ENCODE data around the gene RNF212. TPM values are rescaled to one million over a fixed set of nuclear protein-coding genes. Genes with fewer than 3 reads are reported as not detected.

RNF212 gene
- total and polyA plus RNA-seq, 9 of the 15 experiments (the other 6 are each of a cell fraction or from before 2014, with no cell fraction given) = 0.04 TPM; not detected in 8

- TF ChIP-seq, protein P1, sequence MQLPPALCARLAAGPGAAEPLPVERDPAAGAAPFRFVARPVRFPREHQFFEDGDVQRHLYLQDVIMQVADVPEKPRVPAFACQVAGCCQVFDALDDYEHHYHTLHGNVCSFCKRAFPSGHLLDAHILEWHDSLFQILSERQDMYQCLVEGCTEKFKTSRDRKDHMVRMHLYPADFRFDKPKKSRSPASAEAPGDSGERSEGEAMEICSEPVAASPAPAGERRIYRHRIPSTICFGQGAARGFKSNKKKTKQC (CRISPR knock-in tag; IDR thresholded peaks at IDR 0.05) = peak; percentile 92; the same call in 1 of the 2 replicates
- TF ChIP-seq TOE1 (IDR thresholded peaks at IDR 0.05; ENCODE audit: borderline replicate concordance) (peak; percentile 77), TOE1 (CRISPR knock-in tag; IDR thresholded peaks at IDR 0.05; ENCODE audit: borderline replicate concordance, low read depth) (no peak), NFIC (IDR thresholded peaks at IDR 0.05) (peak; percentile 63), ZBTB7A (IDR thresholded peaks at IDR 0.05; ENCODE audit: borderline replicate concordance, control insufficient read depth, low read depth, low read length) (peak; percentile 100), ZBTB8A (IDR thresholded peaks at IDR 0.05; ENCODE audit: partially characterized antibody) (no peak), ARID3B (CRISPR knock-in tag; IDR thresholded peaks at IDR 0.05; ENCODE audit: borderline replicate concordance) (no peak), ZNF311 (CRISPR knock-in tag; IDR thresholded peaks at IDR 0.05) (peak; percentile 83), ATF7 (IDR thresholded peaks at IDR 0.05) (peak; percentile 98), SP1 (CRISPR knock-in tag; IDR thresholded peaks at IDR 0.05) (0 out of 2 replicates have a peak, but pooled peaks have one; percentile 37), RBFOX2 (IDR thresholded peaks at IDR 0.05; ENCODE audit: low read depth, low read length) (peak; percentile 85), KLF16 (IDR thresholded peaks at IDR 0.05) (0 out of 2 replicates have a peak, but pooled peaks have one; percentile 11), CBFA2T3 (IDR thresholded peaks at IDR 0.05) (peak; percentile 60)
- TF ChIP-seq, protein P2, sequence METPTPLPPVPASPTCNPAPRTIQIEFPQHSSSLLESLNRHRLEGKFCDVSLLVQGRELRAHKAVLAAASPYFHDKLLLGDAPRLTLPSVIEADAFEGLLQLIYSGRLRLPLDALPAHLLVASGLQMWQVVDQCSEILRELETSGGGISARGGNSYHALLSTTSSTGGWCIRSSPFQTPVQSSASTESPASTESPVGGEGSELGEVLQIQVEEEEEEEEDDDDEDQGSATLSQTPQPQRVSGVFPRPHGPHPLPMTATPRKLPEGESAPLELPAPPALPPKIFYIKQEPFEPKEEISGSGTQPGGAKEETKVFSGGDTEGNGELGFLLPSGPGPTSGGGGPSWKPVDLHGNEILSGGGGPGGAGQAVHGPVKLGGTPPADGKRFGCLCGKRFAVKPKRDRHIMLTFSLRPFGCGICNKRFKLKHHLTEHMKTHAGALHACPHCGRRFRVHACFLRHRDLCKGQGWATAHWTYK (CRISPR knock-in tag; IDR thresholded peaks at IDR 0.05) = 0 out of 2 replicates have a peak, but pooled peaks have one; percentile 1
- TF ChIP-seq, protein P3, sequence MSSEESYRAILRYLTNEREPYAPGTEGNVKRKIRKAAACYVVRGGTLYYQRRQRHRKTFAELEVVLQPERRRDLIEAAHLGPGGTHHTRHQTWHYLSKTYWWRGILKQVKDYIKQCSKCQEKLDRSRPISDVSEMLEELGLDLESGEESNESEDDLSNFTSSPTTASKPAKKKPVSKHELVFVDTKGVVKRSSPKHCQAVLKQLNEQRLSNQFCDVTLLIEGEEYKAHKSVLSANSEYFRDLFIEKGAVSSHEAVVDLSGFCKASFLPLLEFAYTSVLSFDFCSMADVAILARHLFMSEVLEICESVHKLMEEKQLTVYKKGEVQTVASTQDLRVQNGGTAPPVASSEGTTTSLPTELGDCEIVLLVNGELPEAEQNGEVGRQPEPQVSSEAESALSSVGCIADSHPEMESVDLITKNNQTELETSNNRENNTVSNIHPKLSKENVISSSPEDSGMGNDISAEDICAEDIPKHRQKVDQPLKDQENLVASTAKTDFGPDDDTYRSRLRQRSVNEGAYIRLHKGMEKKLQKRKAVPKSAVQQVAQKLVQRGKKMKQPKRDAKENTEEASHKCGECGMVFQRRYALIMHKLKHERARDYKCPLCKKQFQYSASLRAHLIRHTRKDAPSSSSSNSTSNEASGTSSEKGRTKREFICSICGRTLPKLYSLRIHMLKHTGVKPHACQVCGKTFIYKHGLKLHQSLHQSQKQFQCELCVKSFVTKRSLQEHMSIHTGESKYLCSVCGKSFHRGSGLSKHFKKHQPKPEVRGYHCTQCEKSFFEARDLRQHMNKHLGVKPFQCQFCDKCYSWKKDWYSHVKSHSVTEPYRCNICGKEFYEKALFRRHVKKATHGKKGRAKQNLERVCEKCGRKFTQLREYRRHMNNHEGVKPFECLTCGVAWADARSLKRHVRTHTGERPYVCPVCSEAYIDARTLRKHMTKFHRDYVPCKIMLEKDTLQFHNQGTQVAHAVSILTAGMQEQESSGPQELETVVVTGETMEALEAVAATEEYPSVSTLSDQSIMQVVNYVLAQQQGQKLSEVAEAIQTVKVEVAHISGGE (CRISPR knock-in tag; IDR thresholded peaks at IDR 0.05) = peak in 1 of 3 experiments; percentile 78; a peak in 2 of 6 replicates
- TF ChIP-seq, protein P4, sequence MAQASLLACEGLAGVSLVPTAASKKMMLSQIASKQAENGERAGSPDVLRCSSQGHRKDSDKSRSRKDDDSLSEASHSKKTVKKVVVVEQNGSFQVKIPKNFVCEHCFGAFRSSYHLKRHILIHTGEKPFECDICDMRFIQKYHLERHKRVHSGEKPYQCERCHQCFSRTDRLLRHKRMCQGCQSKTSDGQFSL (CRISPR knock-in tag; IDR thresholded peaks at IDR 0.05) = peak; percentile 83; the same call in 1 of the 2 replicates
- TF ChIP-seq, protein P4 (tag; IDR thresholded peaks at IDR 0.05) = peak in 1 of 2 experiments; percentile 44; a peak in 1 of 4 replicates
Measured at GRCh38 chr4:1043651-1044468, 69.5 kb downstream of the RNF212 start (continued).

All from K562 (cell line).